Thyroid gland (tissue), 4 donors: ENCODE results near the gene TOR3A.

ENCODE experiments used
- POLR2A ChIP-seq, 2 donors: fragments of 450-650 bp; IDR thresholded peaks; one replicate each; pipeline ENCODE4 v1.6.1; 2017; ENCODE audit warnings: antibody characterized with exemption in 2 of 2, mild to moderate bottlenecking in 2 of 2, moderate library complexity in 1 of 2
- TF ChIP-seq, protein P1 (sequence below), 6 experiments: fragments of 200-600 bp in 3 of 6; fragments of 450-650 bp in 3 of 6; sonication (generic) in 3 of 6; IDR thresholded peaks; one replicate each; pipeline ENCODE4 v1.5.1; 2016 to 2019; ENCODE audit warnings: antibody characterized with exemption in 6 of 6, mild to moderate bottlenecking in 2 of 6, inconsistent platforms in 1 of 6, moderate library complexity in 1 of 6

DNA sequence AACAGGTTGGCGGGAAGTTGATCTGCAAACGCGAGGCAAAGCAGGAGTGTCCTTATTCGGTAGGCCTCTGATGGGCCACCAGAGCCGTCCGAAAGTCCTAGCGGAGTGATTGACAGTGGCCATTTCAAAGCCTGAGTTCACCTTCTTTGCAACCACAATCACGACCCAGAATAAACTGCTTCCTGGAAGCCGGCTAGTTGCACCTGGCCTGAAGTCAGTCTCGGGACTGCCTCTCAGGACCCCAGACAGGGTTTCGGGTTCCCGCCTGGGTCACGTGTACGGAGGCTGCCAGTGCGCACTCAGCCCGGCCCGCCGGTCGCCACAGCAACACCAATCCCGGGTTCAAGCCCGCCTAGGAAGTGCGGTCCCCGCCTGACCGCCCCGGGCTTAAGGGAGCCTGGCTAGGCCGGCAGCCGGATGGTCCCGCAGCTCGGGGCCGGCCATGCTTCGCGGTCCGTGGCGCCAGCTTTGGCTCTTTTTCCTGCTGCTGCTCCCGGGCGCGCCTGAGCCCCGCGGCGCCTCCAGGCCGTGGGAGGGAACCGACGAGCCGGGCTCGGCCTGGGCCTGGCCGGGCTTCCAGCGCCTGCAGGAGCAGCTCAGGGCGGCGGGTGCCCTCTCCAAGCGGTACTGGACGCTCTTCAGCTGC is at the start of gene TOR3A:
- TF ChIP-seq, protein P1, sequence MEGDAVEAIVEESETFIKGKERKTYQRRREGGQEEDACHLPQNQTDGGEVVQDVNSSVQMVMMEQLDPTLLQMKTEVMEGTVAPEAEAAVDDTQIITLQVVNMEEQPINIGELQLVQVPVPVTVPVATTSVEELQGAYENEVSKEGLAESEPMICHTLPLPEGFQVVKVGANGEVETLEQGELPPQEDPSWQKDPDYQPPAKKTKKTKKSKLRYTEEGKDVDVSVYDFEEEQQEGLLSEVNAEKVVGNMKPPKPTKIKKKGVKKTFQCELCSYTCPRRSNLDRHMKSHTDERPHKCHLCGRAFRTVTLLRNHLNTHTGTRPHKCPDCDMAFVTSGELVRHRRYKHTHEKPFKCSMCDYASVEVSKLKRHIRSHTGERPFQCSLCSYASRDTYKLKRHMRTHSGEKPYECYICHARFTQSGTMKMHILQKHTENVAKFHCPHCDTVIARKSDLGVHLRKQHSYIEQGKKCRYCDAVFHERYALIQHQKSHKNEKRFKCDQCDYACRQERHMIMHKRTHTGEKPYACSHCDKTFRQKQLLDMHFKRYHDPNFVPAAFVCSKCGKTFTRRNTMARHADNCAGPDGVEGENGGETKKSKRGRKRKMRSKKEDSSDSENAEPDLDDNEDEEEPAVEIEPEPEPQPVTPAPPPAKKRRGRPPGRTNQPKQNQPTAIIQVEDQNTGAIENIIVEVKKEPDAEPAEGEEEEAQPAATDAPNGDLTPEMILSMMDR (IDR thresholded peaks at IDR 0.05) = no peak
- TF ChIP-seq POLR2A (IDR thresholded peaks at IDR 0.05) = peak in 1 of 2 donors; percentile 91
